ENCODE results near the gene PLVAP. TPM values are rescaled to one million over a fixed set of nuclear protein-coding genes. Genes with fewer than 3 reads are reported as not detected.

PLVAP gene
- total and polyA plus RNA-seq, 4 donors: 4.0 to 411 (median 195) TPM

DNA sequence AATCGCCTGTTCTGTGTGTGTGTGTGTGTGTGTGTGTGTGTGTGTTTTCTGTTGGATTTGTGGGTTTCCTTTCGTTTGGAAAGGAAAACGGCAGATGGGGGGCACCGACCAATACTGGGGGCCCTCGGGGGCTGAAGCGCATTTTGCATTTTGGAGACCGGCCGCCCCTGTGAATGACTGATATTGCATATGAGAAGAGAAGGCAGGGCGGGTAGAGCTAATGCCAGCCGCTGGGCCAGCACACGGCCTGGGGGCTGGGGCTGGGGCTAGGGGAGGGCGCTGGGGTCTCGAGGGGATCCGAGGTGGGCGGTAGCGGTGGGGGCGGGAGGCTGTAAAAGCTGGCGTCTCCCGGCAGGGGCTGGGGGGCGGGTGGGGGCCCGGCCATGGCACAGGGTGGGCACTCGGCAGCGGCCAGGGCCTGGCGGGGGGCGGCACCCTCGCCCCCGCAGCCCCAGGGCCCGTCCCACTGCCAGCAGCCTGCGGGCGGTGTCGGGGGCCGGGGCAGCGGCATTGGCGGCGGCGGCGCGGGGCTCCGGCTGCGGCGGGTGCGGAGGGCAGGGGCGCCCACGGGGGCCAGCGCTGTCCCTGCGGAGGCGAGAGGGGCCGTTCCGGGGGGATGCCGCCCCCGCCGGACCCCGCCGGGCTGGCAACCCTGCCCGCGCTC is 53.7 kb downstream of the PLVAP start:
- Histone ChIP-seq H3K27me3 (ENCODE audit: control insufficient read depth in 1 of 2, insufficient read depth in 2 of 2, low read length in 1 of 2) (no peaks in the 10 kb centered on the region), H3K4me3 (ENCODE audit: low read length in 2 of 2) (no peak overlapping the region), H3K27ac (ENCODE audit: low read depth in 1 of 2, low read length in 2 of 2) (no peak overlapping the region), H3K9me3 (ENCODE audit: control insufficient read depth, low read length) (no peaks in the 10 kb centered on the region), H3K36me3 (ENCODE audit: control insufficient read depth in 1 of 2, insufficient read depth in 2 of 2, low read length in 1 of 2) (no peaks in the 10 kb centered on the region), H3K4me1 (ENCODE audit: control insufficient read depth in 1 of 2, insufficient read depth in 2 of 2, low read length in 2 of 2) (no peaks in the 10 kb centered on the region)
- DNase-seq (no peak), ATAC-seq (ENCODE audit: low FRiP score) (no peak)
- intact Hi-C loops (cut with DNase I): no loop called here
- WGBS, 2 donors: 15 to 20% methylated on average over 39 to 56 of the region's 56 CpGs

DNA sequence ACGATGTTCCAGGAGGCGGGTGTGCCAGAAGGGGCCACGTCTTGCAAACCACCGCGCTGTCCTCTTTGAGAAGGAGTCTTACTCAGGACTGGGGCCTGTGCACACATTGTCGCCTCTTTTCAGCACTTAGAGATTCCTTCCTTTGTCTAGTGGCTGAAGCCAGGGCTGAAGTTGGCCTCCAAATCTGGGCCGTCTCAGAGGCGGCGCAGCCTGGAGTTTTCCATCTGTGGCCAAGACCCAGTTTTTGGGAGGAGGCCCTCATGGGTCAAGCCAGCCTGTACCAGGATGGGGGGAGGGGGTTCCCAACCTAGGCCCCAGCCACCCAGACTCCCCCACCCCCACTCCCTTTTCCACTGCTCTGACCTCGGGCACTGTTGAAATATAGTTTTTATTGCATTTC is 54.3 kb downstream of the PLVAP start:
- no peak overlapping the region for H3K27ac ChIP-seq (ENCODE audit: low read depth in 1 of 2, low read length in 2 of 2)
- H3K36me3 ChIP-seq (ENCODE audit: control insufficient read depth in 1 of 2, insufficient read depth in 2 of 2, low read length in 1 of 2): no peaks in the 10 kb centered on the region
- intact Hi-C loops (cut with DNase I): no loop called here
- 36 to 45% methylated on average over 10 of the region's 10 CpGs for WGBS, 2 donors
- H3K4me1 ChIP-seq (ENCODE audit: control insufficient read depth in 1 of 2, insufficient read depth in 2 of 2, low read length in 2 of 2): no peaks in the 10 kb centered on the region
- peak; percentile 30 for ATAC-seq (ENCODE audit: low FRiP score)
- no peaks in the 10 kb centered on the region for H3K27me3 ChIP-seq (ENCODE audit: control insufficient read depth in 1 of 2, insufficient read depth in 2 of 2, low read length in 1 of 2)
- H3K9me3 ChIP-seq (ENCODE audit: control insufficient read depth, low read length): no peaks in the 10 kb centered on the region
- H3K4me3 ChIP-seq (ENCODE audit: low read length in 2 of 2): no peak overlapping the region
- no peak for DNase-seq

DNA sequence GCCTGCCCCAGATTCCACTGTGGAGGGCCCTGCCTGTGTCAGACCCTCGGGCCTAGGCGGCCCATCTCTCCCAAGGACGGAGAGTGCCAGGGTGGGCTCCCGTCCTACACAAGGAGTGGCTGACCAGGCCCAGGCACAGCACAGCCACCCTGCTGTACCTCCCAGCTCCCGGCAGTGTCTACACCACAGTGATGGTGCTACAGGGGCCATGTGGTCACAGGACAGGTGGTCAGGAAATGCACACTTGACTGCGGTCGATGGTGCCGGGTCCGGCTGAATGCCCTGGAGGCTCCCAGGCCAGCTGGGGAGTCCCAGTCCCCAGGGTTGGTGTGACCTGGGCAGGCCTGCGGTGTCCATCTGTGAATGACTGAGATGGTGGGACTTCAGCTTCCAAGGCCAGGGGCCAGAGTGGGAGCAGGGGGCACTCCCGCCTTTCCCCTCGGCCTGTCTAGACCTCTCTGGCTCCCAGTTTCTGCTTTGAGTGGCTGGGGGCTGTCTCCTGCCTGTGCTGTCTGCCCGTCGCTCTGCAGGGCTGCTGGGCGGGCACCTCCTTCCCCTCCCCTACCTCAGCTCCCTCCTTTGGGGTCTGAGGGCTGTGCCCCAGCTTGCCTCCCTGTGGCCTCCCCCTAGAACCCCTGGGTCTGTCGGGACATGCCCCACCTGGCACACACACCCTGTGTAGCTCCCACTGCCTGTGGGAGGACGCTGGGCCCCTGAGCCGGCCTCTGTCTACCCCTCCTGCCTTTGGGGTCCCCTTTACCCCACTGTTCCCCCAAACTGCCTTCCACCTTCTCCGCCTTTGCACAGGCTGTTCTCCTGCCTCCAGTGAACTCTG is 55.3 kb downstream of the PLVAP start:
- DNase-seq (no peak), ATAC-seq (ENCODE audit: low FRiP score) (no peak)
- Histone ChIP-seq H3K9me3 (ENCODE audit: control insufficient read depth, low read length) (no peaks in the 10 kb centered on the region), H3K4me1 (ENCODE audit: control insufficient read depth in 1 of 2, insufficient read depth in 2 of 2, low read length in 2 of 2) (no peaks in the 10 kb centered on the region), H3K4me3 (ENCODE audit: low read length in 2 of 2) (no peak overlapping the region), H3K27me3 (ENCODE audit: control insufficient read depth in 1 of 2, insufficient read depth in 2 of 2, low read length in 1 of 2) (no peaks in the 10 kb centered on the region), H3K36me3 (ENCODE audit: control insufficient read depth in 1 of 2, insufficient read depth in 2 of 2, low read length in 1 of 2) (no peaks in the 10 kb centered on the region), H3K27ac (ENCODE audit: low read depth in 1 of 2, low read length in 2 of 2) (no peak overlapping the region)
- intact Hi-C loops (cut with DNase I): no loop called here
- 89 to 90% methylated on average over 19 of the region's 19 CpGs for WGBS, 2 donors

DNA sequence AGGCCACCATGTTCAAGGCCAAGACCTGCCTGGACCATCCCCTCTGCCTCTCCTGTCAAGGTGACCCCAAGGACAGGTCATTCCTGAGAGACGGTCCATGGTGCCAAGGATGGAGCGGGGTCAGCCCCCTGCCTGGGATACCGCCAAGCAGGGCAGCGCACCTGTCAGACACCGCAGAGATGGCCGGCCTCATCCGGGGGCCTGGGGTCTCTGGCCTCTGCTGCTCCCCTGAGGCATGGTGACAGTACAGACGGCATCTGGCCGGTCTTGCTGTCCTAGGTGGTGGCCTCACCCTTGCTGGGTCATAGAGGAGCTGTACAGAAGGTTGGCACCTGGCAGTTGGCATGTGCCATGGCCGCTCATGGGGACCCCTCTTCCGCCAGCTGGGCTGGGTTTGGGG is 56.7 kb downstream of the PLVAP start:
- no peak overlapping the region for H3K4me3 ChIP-seq (ENCODE audit: low read length in 2 of 2)
- DNase-seq: no peak
- ATAC-seq (ENCODE audit: low FRiP score): no peak
- H3K27ac ChIP-seq (ENCODE audit: low read depth in 1 of 2, low read length in 2 of 2): no peak overlapping the region
- no peaks in the 10 kb centered on the region for H3K27me3 ChIP-seq (ENCODE audit: control insufficient read depth in 1 of 2, insufficient read depth in 2 of 2, low read length in 1 of 2)
- no peaks in the 10 kb centered on the region for H3K9me3 ChIP-seq (ENCODE audit: control insufficient read depth, low read length)
- H3K4me1 ChIP-seq (ENCODE audit: control insufficient read depth in 1 of 2, insufficient read depth in 2 of 2, low read length in 2 of 2): no peaks in the 10 kb centered on the region
- intact Hi-C loops (cut with DNase I): no loop called here
- 88 to 90% methylated on average over 11 of the region's 11 CpGs for WGBS, 2 donors
- H3K36me3 ChIP-seq (ENCODE audit: control insufficient read depth in 1 of 2, insufficient read depth in 2 of 2, low read length in 1 of 2): no peaks in the 10 kb centered on the region

DNA sequence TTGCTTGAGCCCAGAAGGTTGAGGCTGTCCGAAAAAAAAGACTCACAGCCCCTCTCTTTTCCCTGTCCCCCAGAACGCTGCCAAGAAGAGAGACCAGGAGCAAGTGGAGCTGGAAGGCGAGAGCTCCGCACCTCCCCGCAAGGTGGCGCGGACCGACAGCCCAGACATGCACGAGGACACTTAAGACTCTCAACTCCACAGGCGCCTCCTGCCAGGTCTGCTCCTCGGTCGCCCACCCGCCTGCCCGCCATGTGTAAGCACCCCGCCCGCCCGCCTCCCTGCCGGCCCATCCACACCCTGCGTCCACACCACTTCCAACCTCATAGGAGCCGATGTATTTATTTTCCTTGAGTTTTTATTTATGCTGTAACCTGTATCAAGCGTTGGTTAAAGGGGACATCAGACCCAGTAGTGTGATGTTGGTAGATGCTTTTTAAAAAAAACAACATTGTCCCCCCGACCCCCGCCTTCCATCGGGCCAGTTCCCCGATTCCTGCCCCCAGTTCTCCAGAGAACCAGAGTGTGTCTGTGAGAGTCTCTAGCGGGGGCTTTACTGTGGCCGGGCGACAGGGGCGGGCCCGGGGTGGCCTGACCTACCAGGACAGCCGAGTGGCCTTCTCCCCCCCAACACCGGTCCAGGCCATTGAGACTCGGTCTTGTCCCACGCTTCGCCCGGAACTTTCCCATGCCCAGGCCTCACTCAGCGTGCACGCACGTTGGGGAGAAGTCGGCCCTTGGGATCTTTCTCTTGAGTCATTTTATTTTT is 57.5 kb downstream of the PLVAP start:
- ATAC-seq (ENCODE audit: low FRiP score) (no peak), DNase-seq (no peak)
- Histone ChIP-seq H3K27ac (ENCODE audit: low read depth in 1 of 2, low read length in 2 of 2) (no peak overlapping the region), H3K4me1 (ENCODE audit: control insufficient read depth in 1 of 2, insufficient read depth in 2 of 2, low read length in 2 of 2) (no peaks in the 10 kb centered on the region), H3K27me3 (ENCODE audit: control insufficient read depth in 1 of 2, insufficient read depth in 2 of 2, low read length in 1 of 2) (no peaks in the 10 kb centered on the region), H3K36me3 (ENCODE audit: control insufficient read depth in 1 of 2, insufficient read depth in 2 of 2, low read length in 1 of 2) (peaks cover 0 to under 1% of the 10 kb centered on the region in 2 donors), H3K9me3 (ENCODE audit: control insufficient read depth, low read length) (no peaks in the 10 kb centered on the region), H3K4me3 (ENCODE audit: low read length in 2 of 2) (no peak overlapping the region)
- intact Hi-C loops (cut with DNase I): no loop called here
- 88 to 91% methylated on average over 40 of the region's 40 CpGs for WGBS, 2 donors

DNA sequence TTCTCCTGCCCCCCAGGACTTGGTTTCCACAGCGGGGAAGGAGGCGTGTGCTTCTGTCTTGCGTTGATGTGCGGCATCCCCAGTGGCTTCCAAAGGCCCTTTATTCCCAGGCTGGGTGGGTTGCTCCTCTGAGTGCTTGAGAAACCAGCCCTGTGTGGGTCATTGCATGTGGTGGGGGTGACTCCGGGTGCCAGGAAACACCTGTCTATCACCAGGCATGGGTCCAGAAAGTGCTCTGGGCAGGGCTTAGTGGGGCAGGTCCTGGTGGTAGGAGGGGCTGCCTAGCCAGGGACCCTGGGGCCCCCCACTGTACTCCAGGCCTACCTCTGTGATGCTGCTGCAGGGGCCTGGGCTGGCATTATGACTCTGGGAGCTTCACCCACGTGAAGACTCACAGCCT is 58.2 kb downstream of the PLVAP start:
- no peak for DNase-seq
- WGBS, 2 donors: 71 to 81% methylated on average over 6 of the region's 6 CpGs
- H3K9me3 ChIP-seq (ENCODE audit: control insufficient read depth, low read length): no peaks in the 10 kb centered on the region
- no peaks in the 10 kb centered on the region for H3K4me1 ChIP-seq (ENCODE audit: control insufficient read depth in 1 of 2, insufficient read depth in 2 of 2, low read length in 2 of 2)
- no peaks in the 10 kb centered on the region for H3K27me3 ChIP-seq (ENCODE audit: control insufficient read depth in 1 of 2, insufficient read depth in 2 of 2, low read length in 1 of 2)
- no peak overlapping the region for H3K27ac ChIP-seq (ENCODE audit: low read depth in 1 of 2, low read length in 2 of 2)
- H3K36me3 ChIP-seq (ENCODE audit: control insufficient read depth in 1 of 2, insufficient read depth in 2 of 2, low read length in 1 of 2): peaks cover 0 to 4% of the 10 kb centered on the region in 2 donors
- ATAC-seq (ENCODE audit: low FRiP score): no peak
- intact Hi-C loops (cut with DNase I): no loop called here
- H3K4me3 ChIP-seq (ENCODE audit: low read length in 2 of 2): no peak overlapping the region

DNA sequence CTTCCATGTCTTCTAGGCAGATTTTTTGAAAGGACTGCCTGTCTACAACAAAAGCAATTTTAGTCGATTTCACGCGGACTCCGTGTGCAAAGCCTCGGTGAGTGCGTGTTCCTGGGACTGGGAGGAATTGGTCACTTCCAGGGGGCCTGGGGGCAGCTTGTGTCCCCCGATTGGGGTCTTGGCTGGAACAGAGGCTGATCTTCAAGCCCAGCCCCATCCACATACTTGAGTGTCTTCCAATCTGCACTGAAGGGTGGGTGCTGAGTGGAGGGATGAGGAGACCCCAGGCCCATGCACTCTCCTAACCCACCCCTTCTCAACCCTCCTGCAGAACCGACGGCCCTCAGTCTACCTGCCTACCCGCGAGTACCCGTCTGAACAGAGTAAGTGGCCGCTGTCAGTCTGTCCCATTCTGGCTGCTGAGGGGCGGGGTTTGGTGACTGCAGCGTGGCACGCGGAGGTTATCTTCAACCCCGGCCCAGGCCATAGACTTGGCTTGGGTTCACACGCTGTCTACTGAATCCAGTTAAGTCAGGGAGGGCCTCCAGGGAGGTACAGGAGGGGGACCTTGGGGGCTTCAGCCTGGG is 63.0 kb downstream of the PLVAP start:
- 90 to 91% methylated on average over 19 of the region's 19 CpGs for WGBS, 2 donors
- DNase-seq (no peak), ATAC-seq (ENCODE audit: low FRiP score) (no peak)
- intact Hi-C loops (cut with DNase I): no loop called here
- Histone ChIP-seq H3K9me3 (ENCODE audit: control insufficient read depth, low read length) (no peaks in the 10 kb centered on the region), H3K4me3 (ENCODE audit: low read length in 2 of 2) (no peak overlapping the region), H3K36me3 (ENCODE audit: control insufficient read depth in 1 of 2, insufficient read depth in 2 of 2, low read length in 1 of 2) (peaks cover 0 to 4% of the 10 kb centered on the region in 2 donors), H3K27me3 (ENCODE audit: control insufficient read depth in 1 of 2, insufficient read depth in 2 of 2, low read length in 1 of 2) (no peaks in the 10 kb centered on the region), H3K27ac (ENCODE audit: low read depth in 1 of 2, low read length in 2 of 2) (no peak overlapping the region), H3K4me1 (ENCODE audit: control insufficient read depth in 1 of 2, insufficient read depth in 2 of 2, low read length in 2 of 2) (no peaks in the 10 kb centered on the region)

DNA sequence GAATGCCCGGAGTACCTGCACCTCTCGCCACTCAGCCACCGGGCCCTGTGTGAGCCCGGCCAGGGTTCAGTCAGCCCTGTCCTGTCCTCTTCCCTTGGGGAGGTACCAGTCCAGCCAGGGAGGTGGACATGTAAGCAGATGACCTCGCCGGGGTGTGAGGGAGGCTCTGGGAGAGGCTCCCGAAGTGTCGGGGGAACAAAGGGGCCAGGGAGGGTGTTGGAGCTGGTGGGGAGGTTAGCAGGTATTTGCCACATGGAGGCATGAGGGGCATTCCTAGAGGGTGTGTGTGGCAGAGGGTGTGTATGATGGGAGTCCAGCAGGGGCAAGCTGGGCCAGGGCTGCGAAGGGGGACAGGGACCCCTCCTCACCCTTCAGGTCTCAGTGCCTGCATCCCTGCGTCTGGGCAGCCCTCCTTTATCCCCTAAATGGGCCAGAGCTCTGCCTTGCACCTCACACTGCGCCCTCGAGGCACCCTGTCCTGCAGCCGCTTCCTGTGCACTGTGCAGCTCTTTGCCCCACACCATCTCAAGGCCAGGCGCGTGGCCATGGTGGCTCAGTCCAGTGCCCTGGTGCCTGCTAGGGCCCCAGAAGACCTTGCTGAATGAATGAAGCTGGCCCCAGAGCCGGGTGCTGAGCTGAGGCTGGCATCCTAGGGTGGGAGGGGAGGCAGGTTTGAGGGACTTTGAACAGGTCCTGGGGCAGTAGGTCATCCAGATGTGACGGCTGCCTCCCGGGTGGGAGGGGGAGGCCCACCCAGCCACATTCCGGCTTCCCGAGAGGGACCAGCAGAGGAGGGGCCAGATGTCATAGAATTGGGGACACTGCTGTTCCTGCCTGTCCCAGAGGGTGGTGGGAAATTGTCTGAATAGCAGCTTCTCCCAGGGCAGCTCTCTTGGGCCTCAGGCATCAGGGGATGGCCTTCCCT is 64.7 kb downstream of the PLVAP start:
- ATAC-seq (ENCODE audit: low FRiP score): no peak
- Histone ChIP-seq H3K36me3 (ENCODE audit: control insufficient read depth in 1 of 2, insufficient read depth in 2 of 2, low read length in 1 of 2) (peaks cover 0 to 4% of the 10 kb centered on the region in 2 donors), H3K4me3 (ENCODE audit: low read length in 2 of 2) (no peak overlapping the region), H3K9me3 (ENCODE audit: control insufficient read depth, low read length) (no peaks in the 10 kb centered on the region), H3K4me1 (ENCODE audit: control insufficient read depth in 1 of 2, insufficient read depth in 2 of 2, low read length in 2 of 2) (no peaks in the 10 kb centered on the region), H3K27me3 (ENCODE audit: control insufficient read depth in 1 of 2, insufficient read depth in 2 of 2, low read length in 1 of 2) (no peaks in the 10 kb centered on the region), H3K27ac (ENCODE audit: low read depth in 1 of 2, low read length in 2 of 2) (no peak overlapping the region)
- no peak for DNase-seq
- 83 to 84% methylated on average over 20 of the region's 20 CpGs for WGBS, 2 donors
- intact Hi-C loops (cut with DNase I): no loop called here

All from aorta (tissue), 5 donors.